ENCODE results near the gene CNEP1R1. TPM values are rescaled to one million over a fixed set of nuclear protein-coding genes. Genes with fewer than 3 reads are reported as not detected.

CNEP1R1 gene
- total RNA-seq = 18.0 and 23.9 TPM in 2 replicates

- no peaks in the 10 kb centered on the region for H3K36me3 ChIP-seq (ENCODE audit: control insufficient read depth, insufficient read depth, low read length)
- no peaks in the 10 kb centered on the region for H3K27me3 ChIP-seq (ENCODE audit: control insufficient read depth, insufficient read depth, low read length)
- TF ChIP-seq CTCF (IDR thresholded peaks at IDR 0.05; ENCODE audit: insufficient read depth, low read length, poor library complexity, severe bottlenecking) = peak; percentile 100
- peak; percentile 64 for DNase-seq (ENCODE audit: low read depth)
- H3K4me3 ChIP-seq (ENCODE audit: low read depth, low read length) = peak within 1 kb of the TSS; percentile 73
Observed at GRCh38 chr16:50024684-50025536, at the start of gene CNEP1R1. Gene CNEP1R1 (plus strand): TSS chr16:50025225. CDS start chr16:50025316, 91 bp downstream.

DNA sequence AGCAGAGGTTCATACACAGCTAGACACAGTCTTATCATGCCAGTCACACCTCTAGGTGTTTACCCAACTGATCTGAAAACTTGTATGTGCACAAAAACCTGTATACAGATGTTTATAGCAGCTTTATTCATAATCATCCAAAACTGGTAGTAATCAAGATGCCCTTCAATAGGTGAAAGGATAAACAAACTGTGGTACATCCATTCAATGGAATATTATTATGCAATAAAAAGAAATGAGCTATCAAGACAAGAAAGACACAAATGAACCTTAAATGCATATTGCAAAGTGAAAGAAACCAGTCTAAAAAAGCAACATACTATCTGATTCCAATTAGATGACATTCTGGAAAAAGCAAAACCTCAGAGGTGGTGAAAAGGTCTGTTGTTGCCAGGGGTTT, 47.6 kb upstream of the CNEP1R1 start:
- Histone ChIP-seq H3K36me3 (ENCODE audit: control insufficient read depth, insufficient read depth, low read length) (no peaks in the 10 kb centered on the region), H3K27me3 (ENCODE audit: control insufficient read depth, insufficient read depth, low read length) (peaks cover 2% of the 10 kb centered on the region), H3K4me3 (ENCODE audit: low read depth, low read length) (no peak overlapping the region)
- no peak for TF ChIP-seq CTCF (IDR thresholded peaks at IDR 0.05; ENCODE audit: insufficient read depth, low read length, poor library complexity, severe bottlenecking)
- DNase-seq (ENCODE audit: low read depth) = no peak

GRCh38 chr16:49978569-49979326, 46.3 kb upstream of the CNEP1R1 start:
- no peak for DNase-seq (ENCODE audit: low read depth)
- TF ChIP-seq CTCF (IDR thresholded peaks at IDR 0.05; ENCODE audit: insufficient read depth, low read length, poor library complexity, severe bottlenecking) = no peak
- Histone ChIP-seq H3K36me3 (ENCODE audit: control insufficient read depth, insufficient read depth, low read length) (no peaks in the 10 kb centered on the region), H3K27me3 (ENCODE audit: control insufficient read depth, insufficient read depth, low read length) (no peaks in the 10 kb centered on the region), H3K4me3 (ENCODE audit: low read depth, low read length) (no peak overlapping the region)

DNA sequence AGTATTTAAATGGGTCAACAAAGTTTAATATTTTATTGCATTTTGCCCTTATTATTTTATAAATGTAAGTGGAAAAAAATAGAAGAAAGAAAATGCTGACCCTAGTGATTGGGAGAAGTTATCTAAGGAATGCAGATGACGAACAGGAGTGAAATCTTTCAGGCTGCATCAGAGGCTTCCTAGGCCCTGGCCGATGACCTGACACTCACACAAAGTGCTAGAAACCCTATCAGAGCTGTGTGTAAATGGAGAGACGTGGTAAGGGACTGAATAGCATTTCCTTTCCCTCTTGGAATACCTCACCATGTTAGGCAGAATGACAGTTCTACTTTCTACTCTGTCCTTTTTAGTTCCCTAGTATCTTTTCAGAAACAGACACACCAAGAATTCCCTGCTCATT, 44.9 kb upstream of the CNEP1R1 start:
- Histone ChIP-seq H3K36me3 (ENCODE audit: control insufficient read depth, insufficient read depth, low read length) (no peaks in the 10 kb centered on the region), H3K4me3 (ENCODE audit: low read depth, low read length) (no peak overlapping the region), H3K27me3 (ENCODE audit: control insufficient read depth, insufficient read depth, low read length) (no peaks in the 10 kb centered on the region)
- DNase-seq (ENCODE audit: low read depth) = no peak
- no peak for TF ChIP-seq CTCF (IDR thresholded peaks at IDR 0.05; ENCODE audit: insufficient read depth, low read length, poor library complexity, severe bottlenecking)

DNA sequence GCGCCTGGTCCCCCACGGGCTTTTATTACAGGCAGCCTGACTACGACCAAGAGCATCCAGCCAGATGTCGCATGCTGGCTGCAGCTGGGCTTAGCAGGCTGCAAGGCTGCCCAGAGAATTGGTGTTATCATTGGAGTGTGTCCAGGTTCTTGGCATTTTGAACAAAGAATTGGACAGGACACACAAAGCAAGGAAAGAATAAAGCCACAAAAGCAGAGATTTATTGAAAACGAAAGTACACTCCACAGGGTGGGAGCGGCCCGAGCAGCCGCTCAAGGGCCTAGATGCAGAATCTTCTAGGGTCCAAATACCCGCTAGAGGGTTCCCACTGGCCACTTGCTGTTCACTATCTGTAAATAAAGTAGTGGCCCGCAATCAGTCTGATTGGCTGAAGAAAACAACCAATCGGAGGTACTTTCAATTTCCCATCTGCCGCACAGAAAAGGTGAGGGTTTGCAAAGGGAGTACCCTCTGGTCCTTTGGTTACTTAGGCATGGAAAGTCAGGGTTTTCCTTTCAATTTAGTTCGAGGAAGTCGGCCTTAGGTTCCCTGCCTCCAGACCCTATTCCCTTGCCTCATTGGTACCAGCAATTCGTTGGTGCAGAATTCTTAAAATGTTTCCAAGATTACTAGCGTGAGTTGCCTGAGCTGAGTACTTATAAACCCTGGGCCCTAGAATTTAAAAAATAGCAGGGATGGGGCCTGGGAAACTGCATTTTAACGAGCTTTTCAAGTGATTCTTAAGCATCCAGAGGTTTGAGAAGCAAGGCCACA, 38.5 kb upstream of the CNEP1R1 start:
- Histone ChIP-seq H3K4me3 (ENCODE audit: low read depth, low read length) (no peak overlapping the region), H3K27me3 (ENCODE audit: control insufficient read depth, insufficient read depth, low read length) (no peaks in the 10 kb centered on the region)
- DNase-seq (ENCODE audit: low read depth) = no peak

More for the DNA sequence above, 38.5 kb upstream of the CNEP1R1 start:
- no peak for TF ChIP-seq CTCF (IDR thresholded peaks at IDR 0.05; ENCODE audit: insufficient read depth, low read length, poor library complexity, severe bottlenecking)
- no peaks in the 10 kb centered on the region for H3K36me3 ChIP-seq (ENCODE audit: control insufficient read depth, insufficient read depth, low read length)

Measured in kidney epithelial cell (primary cell).